ENCODE results near the gene POU6F2. TPM values are rescaled to one million over a fixed set of nuclear protein-coding genes. Genes with fewer than 3 reads are reported as not detected.
"Not testable (repeated sequence)": the region's sequence is repeated elsewhere in the genome, so short reads cannot be mapped to it uniquely, and the experiment has no call there.

The POU6F2 gene
- total RNA-seq, 1 experiment from 2014 or later: 0.24 TPM

DNA sequence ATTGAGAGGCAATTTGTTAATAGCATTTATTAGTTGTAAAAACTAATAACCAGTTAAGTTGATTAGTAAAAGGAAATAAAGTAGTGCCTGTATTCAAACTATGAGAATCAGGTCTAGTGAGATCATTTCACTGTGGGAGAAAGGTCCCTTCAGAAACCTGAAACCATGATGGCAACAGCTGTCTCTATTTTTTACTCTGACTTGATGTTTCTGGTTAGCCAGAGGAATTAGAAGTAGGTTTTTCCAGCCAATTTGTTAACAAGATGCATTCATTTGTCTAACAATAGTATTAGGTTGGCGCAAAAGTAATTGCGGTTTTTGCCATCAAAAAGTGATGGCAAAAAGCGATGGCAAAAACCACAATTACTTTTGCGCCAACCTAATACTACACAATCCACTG lies 316.3 kb downstream of the POU6F2 start:
- in situ Hi-C loops (cut with HindIII; ENCODE audit: low pct_unique_long_range_greater_than_20kb, low sequenced_read_pairs): no loop called here
- DNase-seq (ENCODE audit: low read depth, low spot score): no peak

GRCh38 chr7:39295796-39296195 lies 318.1 kb downstream of the POU6F2 start:
- no peak for DNase-seq (ENCODE audit: low read depth, low spot score)
- in situ Hi-C loops (cut with HindIII; ENCODE audit: low pct_unique_long_range_greater_than_20kb, low sequenced_read_pairs): no loop called here

- in situ Hi-C loops (cut with HindIII; ENCODE audit: low pct_unique_long_range_greater_than_20kb, low sequenced_read_pairs): no loop called here
- DNase-seq (ENCODE audit: low read depth, low spot score): no peak
Measured at GRCh38 chr7:39299695-39300094, 322.0 kb downstream of the POU6F2 start.

GRCh38 chr7:39300276-39300675 lies 322.6 kb downstream of the POU6F2 start:
- in situ Hi-C loops (cut with HindIII; ENCODE audit: low pct_unique_long_range_greater_than_20kb, low sequenced_read_pairs): no loop called here
- DNase-seq (ENCODE audit: low read depth, low spot score): no peak

GRCh38 chr7:39301543-39301942 lies 323.8 kb downstream of the POU6F2 start:
- in situ Hi-C loops (cut with HindIII; ENCODE audit: low pct_unique_long_range_greater_than_20kb, low sequenced_read_pairs): no loop called here

GRCh38 chr7:39304178-39304577 lies 326.5 kb downstream of the POU6F2 start:
- in situ Hi-C loops (cut with HindIII; ENCODE audit: low pct_unique_long_range_greater_than_20kb, low sequenced_read_pairs): no loop called here
- no peak for DNase-seq (ENCODE audit: low read depth, low spot score)

More at GRCh38 chr7:39301543-39301942, 323.8 kb downstream of the POU6F2 start:
- no peak for DNase-seq (ENCODE audit: low read depth, low spot score)

GRCh38 chr7:39304668-39305405 lies 327.1 kb downstream of the POU6F2 start:
- in situ Hi-C loops (cut with HindIII; ENCODE audit: low pct_unique_long_range_greater_than_20kb, low sequenced_read_pairs): no loop called here
- no peak for DNase-seq (ENCODE audit: low read depth, low spot score)

- in situ Hi-C loops (cut with HindIII; ENCODE audit: low pct_unique_long_range_greater_than_20kb, low sequenced_read_pairs): no loop called here
- DNase-seq (ENCODE audit: low read depth, low spot score): no peak
Measured at GRCh38 chr7:39306016-39306570, 328.4 kb downstream of the POU6F2 start.

GRCh38 chr7:39310699-39311098 lies 333.0 kb downstream of the POU6F2 start:
- in situ Hi-C loops (cut with HindIII; ENCODE audit: low pct_unique_long_range_greater_than_20kb, low sequenced_read_pairs): no loop called here
- no peak for DNase-seq (ENCODE audit: low read depth, low spot score)

DNA sequence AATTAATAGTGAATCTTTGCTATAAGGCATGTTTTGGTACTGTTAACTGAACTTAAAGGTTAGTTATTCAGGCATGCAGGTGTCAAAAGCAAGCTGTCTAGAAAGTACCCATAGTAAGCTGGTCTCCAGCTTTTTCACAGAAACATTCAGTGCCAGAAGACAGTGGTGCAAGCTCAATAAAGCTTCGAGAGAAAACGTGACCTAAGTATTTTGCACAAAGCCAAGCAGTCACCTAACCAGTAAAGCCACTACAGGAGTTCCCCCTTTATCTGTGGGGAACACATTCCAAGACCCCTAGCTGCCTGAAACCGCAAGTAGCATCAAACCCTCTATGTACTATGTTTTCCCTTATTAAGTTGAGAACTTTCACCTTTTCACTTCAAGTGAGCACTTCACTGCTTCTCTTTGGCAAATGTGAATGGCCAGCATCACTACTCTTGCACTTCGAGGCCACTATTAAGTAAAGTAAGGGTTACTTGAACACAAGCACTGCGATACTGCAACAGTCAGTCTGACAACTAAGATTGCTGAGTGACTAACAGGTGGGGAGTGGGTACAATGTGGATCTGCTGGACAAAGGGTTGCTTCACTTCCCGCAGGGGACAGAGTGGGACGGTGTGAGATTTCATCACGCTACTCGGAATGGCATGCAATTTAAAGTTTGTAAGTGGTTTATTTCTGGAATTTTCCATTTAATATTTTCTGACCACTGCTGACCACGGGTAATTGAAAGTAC lies 334.7 kb downstream of the POU6F2 start:
- no peak for DNase-seq (ENCODE audit: low read depth, low spot score)
- in situ Hi-C loops (cut with HindIII; ENCODE audit: low pct_unique_long_range_greater_than_20kb, low sequenced_read_pairs): no loop called here

- DNase-seq (ENCODE audit: low read depth, low spot score): no peak
- in situ Hi-C loops (cut with HindIII; ENCODE audit: low pct_unique_long_range_greater_than_20kb, low sequenced_read_pairs): no loop called here
Measured at GRCh38 chr7:39313376-39313775, 335.7 kb downstream of the POU6F2 start.

DNA sequence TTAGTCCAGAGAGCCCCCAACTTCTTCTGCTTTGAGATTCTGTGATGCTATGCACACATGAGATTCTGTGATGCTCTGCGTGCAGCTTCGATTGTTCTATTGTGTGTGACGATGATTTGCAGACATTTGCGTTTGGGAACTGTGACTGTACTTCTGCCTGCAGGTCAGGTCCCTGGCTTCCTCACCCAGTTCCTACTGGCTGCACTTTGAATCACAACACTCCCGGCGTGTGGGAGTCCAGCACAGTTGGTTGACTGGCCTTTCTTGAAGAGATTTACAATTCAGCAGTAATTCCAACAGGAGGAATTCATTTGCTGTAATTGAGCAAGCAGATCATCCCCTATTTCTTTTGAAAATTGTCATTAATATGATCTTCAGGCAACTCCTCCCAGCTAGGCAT lies 336.3 kb downstream of the POU6F2 start:
- in situ Hi-C loops (cut with HindIII; ENCODE audit: low pct_unique_long_range_greater_than_20kb, low sequenced_read_pairs): no loop called here
- DNase-seq (ENCODE audit: low read depth, low spot score): no peak

- no peak for DNase-seq (ENCODE audit: low read depth, low spot score)
- in situ Hi-C loops (cut with HindIII; ENCODE audit: low pct_unique_long_range_greater_than_20kb, low sequenced_read_pairs): no loop called here
Measured at GRCh38 chr7:39317107-39317506, 339.4 kb downstream of the POU6F2 start.

DNA sequence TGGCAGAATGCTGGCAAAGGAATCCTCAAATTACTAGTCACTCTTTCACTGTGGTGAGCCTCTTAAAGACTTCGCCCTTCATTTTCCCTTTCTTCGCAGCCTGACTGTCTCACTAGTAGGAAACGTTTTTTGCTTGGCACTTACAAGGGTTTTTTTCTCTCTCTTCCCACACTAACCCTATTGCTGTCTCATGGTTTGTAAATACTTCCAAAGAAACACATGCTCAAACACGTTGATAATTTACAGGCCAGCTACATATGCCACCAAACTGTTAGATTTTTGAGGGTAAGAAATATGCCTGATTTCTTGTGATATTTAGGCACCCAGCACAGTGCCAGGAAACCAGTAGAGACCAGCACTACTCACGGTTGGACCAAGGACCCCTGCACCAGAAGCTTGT lies 340.2 kb downstream of the POU6F2 start:
- no peak for DNase-seq (ENCODE audit: low read depth, low spot score)
- in situ Hi-C loops (cut with HindIII; ENCODE audit: low pct_unique_long_range_greater_than_20kb, low sequenced_read_pairs): no loop called here

- in situ Hi-C loops (cut with HindIII; ENCODE audit: low pct_unique_long_range_greater_than_20kb, low sequenced_read_pairs): no loop called here
- DNase-seq (ENCODE audit: low read depth, low spot score): no peak
Measured at GRCh38 chr7:39321245-39321644, 343.5 kb downstream of the POU6F2 start.

- in situ Hi-C loops (cut with HindIII; ENCODE audit: low pct_unique_long_range_greater_than_20kb, low sequenced_read_pairs): no loop called here
- DNase-seq (ENCODE audit: low read depth, low spot score): peak; percentile 33
Measured at GRCh38 chr7:39321909-39322498, 344.3 kb downstream of the POU6F2 start.

GRCh38 chr7:39324139-39324760 lies 346.5 kb downstream of the POU6F2 start:
- in situ Hi-C loops (cut with HindIII; ENCODE audit: low pct_unique_long_range_greater_than_20kb, low sequenced_read_pairs): no loop called here
- no peak for DNase-seq (ENCODE audit: low read depth, low spot score)

DNA sequence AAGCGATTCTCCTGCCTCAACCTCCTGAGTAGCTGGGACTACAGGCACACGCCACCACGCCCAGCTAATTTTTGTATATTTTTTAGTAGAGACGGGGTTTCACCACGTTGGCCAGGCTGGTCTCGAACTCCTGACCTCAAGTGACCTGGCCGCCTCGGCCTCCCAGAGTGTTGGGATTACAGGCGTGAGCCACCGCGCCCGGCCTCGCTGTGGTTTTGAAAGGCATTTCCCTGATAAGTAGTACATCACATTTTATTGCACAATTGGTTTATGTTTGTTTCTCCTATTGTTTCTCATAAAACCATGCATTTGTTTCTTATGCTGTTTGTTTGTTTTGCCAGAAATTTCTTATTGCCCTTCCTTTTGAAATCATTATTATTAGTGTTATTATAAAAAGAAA lies 353.9 kb downstream of the POU6F2 start:
- in situ Hi-C loops (cut with HindIII; ENCODE audit: low pct_unique_long_range_greater_than_20kb, low sequenced_read_pairs); DNase-seq (ENCODE audit: low read depth, low spot score): not testable (repeated sequence)

Data from SK-MEL-5 (cell line).